Left renal pelvis (tissue), 4 donors: ENCODE data around the gene LGALS3. TPM values are rescaled to one million over a fixed set of nuclear protein-coding genes. Genes with fewer than 3 reads are reported as not detected.
"Not testable (repeated sequence)": the region's sequence is repeated elsewhere in the genome, so short reads cannot be mapped to it uniquely, and the experiment has no call there.

Experiments
- DNase-seq, 4 donors: peaks; one replicate each; pipeline ENCODE4 v3.0.0-alpha.2; 2013; ENCODE audit warnings: low read depth in 4 of 4, low spot score in 3 of 4
- polyA plus RNA-seq, 4 donors: library from polyadenylated mRNA; unstranded; fragments of 120-200 nt; gene quantifications; one replicate each; pipeline ENCODE4 v1.2.1, GENCODE V29; 2013; ENCODE audit not compliant: insufficient read length in 4 of 4

The LGALS3 gene
- 10 to 100 TPM; 21.0 to 66.4 (median 28.4) TPM for polyA plus RNA-seq

GRCh38 chr14:55129086-55129427 is at the start of gene LGALS3:
LGALS3 (plus strand) TSS chr14:55129252; CDS start chr14:55137374, 8,122 bp downstream.
- no peak for DNase-seq

- DNase-seq: not testable (repeated sequence)
Measured at GRCh38 chr14:55079961-55080360, 49.1 kb upstream of the LGALS3 start.

GRCh38 chr14:55084401-55085059 is 44.5 kb upstream of the LGALS3 start:
- DNase-seq: no peak

DNA sequence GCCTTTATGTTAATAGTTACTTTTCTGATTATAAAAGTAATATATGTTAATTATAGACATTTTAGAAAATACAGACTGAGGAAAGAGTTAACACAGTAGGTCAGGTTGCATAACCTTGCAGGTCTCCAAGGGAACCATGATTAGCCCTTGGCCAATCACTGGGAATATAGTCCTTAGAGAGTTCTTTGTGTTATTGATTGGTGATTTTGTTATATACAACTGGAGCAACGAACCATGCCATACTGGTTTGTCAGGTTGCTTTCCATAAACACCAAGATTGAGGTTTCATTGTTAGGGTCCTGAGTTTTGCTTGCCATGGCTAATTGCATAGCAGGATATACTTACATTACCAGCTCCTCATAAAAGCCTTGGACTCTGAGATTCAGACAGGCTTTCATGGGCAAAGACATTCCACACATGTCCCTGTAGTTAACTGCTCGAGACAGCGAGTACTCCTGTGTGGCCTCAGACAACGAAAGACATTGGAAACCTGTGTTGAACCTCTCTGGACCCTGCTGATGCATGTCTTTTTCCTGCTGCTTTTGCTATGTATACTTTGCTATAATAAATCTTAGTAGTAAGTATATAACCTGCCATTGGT is 43.9 kb upstream of the LGALS3 start:
- DNase-seq: no peak

- no peak for DNase-seq
Measured at GRCh38 chr14:55086938-55087337, 42.1 kb upstream of the LGALS3 start.

DNA sequence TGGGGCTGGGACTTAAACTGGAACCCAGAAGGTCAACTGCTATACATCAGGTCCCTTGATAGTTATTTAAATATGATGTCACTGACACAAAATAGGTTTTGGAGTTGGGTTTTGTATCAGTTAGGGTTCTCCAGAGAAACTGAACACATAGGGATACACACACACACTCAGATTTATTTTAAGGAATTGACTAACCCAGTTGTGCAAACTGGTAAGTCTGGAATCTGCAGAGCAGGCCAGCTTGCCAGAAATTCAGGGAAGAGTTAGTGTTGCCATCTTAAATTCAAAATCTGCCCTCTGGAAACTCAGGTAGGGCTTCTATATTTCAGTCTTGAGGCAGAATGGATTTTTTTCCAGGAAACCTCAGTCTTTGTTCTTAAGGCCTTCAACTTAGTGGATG is 40.7 kb upstream of the LGALS3 start:
- DNase-seq: no peak

GRCh38 chr14:55092341-55092740 is 36.7 kb upstream of the LGALS3 start:
- DNase-seq: no peak

GRCh38 chr14:55094292-55095157 is 34.5 kb upstream of the LGALS3 start:
- no peak for DNase-seq

GRCh38 chr14:55097881-55098560 is 31.0 kb upstream of the LGALS3 start:
- DNase-seq: no peak

- no peak for DNase-seq
Measured at GRCh38 chr14:55098561-55098898, 30.5 kb upstream of the LGALS3 start.

GRCh38 chr14:55099756-55100155 is 29.3 kb upstream of the LGALS3 start:
- DNase-seq: no peak

DNA sequence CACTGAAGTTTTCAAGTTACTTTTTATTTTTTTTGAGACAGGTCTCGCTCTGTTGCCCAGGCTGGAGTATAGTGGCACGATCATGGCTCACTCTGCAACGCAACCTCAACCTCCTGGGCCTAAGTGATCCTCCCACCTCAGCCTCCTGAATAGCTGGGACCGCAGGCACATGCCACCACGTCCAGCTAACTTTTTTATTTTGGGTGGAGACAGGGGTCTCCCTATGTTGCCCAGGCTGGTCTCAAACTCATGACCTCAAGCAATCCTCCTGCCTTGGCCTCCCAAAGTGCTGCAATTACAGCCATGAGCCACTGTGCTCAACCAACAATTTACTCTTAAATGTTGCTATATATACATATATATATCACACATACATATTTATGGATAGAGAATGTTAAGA is 27.4 kb upstream of the LGALS3 start:
- no peak for DNase-seq

DNA sequence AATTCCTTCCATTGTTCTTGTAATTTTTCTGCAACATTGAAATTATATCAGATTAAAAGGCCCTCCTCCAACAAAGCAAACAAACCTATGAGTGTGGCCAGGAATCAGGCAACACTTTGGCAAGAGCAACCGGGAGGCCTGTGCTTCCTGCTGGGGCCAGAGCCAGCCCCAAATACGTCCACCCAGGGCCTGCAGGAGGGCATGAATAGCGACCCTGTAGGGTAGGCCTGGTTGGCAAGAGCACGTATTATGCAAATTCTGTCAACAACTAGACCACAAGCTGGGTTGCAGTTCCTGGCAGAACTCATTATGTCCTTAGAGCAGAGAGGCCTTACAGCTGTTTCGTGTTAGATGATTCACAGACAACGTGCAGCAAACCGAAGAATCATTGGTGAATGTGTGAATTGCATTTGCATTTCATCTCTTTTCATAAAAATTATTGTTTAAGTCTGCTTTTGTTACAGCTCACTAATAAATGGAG is 26.9 kb upstream of the LGALS3 start:
- no peak for DNase-seq

GRCh38 chr14:55103005-55103640 is 25.9 kb upstream of the LGALS3 start:
- DNase-seq: no peak

DNA sequence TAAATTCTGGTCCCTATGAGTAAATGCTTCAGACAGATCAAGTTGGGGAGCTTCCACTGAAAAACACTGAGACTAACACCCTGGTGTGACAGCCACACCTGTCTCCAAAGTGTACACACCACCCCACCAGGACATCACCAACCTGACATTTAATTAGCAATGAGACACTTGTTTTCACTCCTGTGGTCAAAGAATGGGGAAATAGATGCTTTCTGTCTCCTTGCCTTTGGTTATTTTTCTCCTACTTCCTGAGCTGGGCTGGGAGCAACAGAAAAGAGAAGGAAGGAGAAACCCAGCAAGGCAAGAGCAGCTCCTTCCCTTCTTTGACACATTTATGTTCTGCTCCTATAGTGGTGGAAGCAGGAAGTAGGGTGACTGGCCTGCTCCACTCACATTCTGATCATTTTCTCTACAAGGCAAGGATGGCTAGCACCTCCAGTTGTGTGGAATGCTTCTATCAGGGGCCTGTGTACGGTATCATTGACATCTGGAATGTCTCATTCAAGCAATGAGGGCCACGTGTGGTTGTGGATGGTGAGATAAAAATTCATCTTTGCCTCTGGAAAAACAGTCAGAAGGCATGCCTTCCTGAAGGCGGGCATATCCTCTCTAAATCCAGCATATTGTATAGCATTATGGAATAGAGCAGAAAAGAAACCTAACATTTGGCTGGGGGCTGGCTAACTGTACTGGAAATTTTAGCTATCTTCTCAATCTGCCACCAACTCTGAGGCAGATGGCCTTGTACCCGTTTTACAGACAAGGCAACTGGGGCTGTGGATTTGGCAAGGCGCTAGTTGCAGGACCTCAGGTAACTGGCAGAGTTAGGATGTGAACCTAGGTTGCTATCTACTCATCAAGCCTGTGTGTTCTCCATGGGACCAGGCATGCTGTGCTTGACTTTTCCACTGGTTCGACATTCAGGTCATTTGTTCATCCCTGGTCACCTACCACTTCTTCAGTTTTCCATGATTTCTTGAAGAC is 24.8 kb upstream of the LGALS3 start:
- DNase-seq: no peak

- no peak for DNase-seq
Measured at GRCh38 chr14:55105991-55106390, 23.1 kb upstream of the LGALS3 start.

GRCh38 chr14:55107766-55108554 is 21.1 kb upstream of the LGALS3 start:
- no peak for DNase-seq

GRCh38 chr14:55109836-55110235 is 19.2 kb upstream of the LGALS3 start:
- DNase-seq: no peak
